DND-41 (cell line): ENCODE data around the gene CSNK2A1.
"Not testable (repeated sequence)": the region's sequence is repeated elsewhere in the genome, so short reads cannot be mapped to it uniquely, and the experiment has no call there.

Source experiments
- ATAC-seq: fragments of 200-7000 bp; cut with Tn5 transposase; 3 replicates; pipeline ENCODE4 v1.9.1; 2021; ENCODE audit warnings: low read depth; ENCODE audit not compliant: insufficient read depth
- DNase-seq: peaks from one replicate; pipeline ENCODE4 v3.0.0-alpha.2; 2020
- H2AFZ ChIP-seq: 2 replicates; pipeline ENCODE4 v1.6.0; 2012; ENCODE audit warnings: low read depth, low read length
- H3K27ac ChIP-seq: 2 replicates; pipeline ENCODE4 v1.5.1; 2012; ENCODE audit warnings: low read length, inconsistent platforms
- H3K27me3 ChIP-seq: fragments of 200-600 bp; sonication (generic); 2 replicates; pipeline ENCODE4 v1.6.0; 2012; ENCODE audit warnings: low read length, mild to moderate bottlenecking, inconsistent platforms; ENCODE audit not compliant: insufficient read depth, poor library complexity
- H3K36me3 ChIP-seq: 2 replicates; pipeline ENCODE4 v1.5.1; 2012; ENCODE audit warnings: low read length, inconsistent platforms; ENCODE audit not compliant: insufficient read depth
- H3K4me1 ChIP-seq: 2 replicates; pipeline ENCODE4 v1.5.1; 2012; ENCODE audit warnings: mild to moderate bottlenecking, low read length; ENCODE audit not compliant: insufficient read depth
- H3K4me2 ChIP-seq: 2 replicates; pipeline ENCODE4 v1.6.0; 2012; ENCODE audit warnings: mild to moderate bottlenecking, moderate library complexity, low read length, inconsistent platforms; ENCODE audit not compliant: insufficient read depth
- H3K4me3 ChIP-seq, 2 experiments: fragments of 200-600 bp in 1 of 2; shearing (Covaris generic) in 1 of 2; 2 replicates each; pipeline ENCODE4 v1.5.1; 2012 to 2016; ENCODE audit warnings: inconsistent platforms in 2 of 2, low read length in 2 of 2, mild to moderate bottlenecking in 2 of 2, low read depth in 1 of 2, moderate library complexity in 1 of 2
- H3K79me2 ChIP-seq: 2 replicates; pipeline ENCODE4 v1.6.0; 2012; ENCODE audit warnings: low read length, inconsistent platforms; ENCODE audit not compliant: insufficient read depth
- H3K9ac ChIP-seq: 2 replicates; pipeline ENCODE4 v1.6.0; 2012; ENCODE audit warnings: low read depth, mild to moderate bottlenecking, inconsistent platforms, low read length, moderate library complexity
- H3K9me3 ChIP-seq: 2 replicates; pipeline ENCODE4 v1.5.1; 2012; ENCODE audit warnings: low read length, moderate library complexity, mild to moderate bottlenecking, inconsistent platforms; ENCODE audit not compliant: insufficient read depth, severe bottlenecking
- H4K20me1 ChIP-seq: 2 replicates; pipeline ENCODE4 v1.6.0; 2012; ENCODE audit warnings: low read length; ENCODE audit not compliant: insufficient read depth
- EZH2 ChIP-seq: IDR thresholded peaks from 3 replicates; pipeline ENCODE4 v1.6.1; 2012; ENCODE audit warnings: borderline replicate concordance, low read depth, mild to moderate bottlenecking, moderate library complexity, low read length, inconsistent platforms; ENCODE audit not compliant: severe bottlenecking
- TF ChIP-seq, protein P1 (sequence below): IDR thresholded peaks from 2 replicates; pipeline ENCODE4 v1.5.1; 2012; ENCODE audit warnings: borderline replicate concordance, low read length, moderate library complexity, mild to moderate bottlenecking; ENCODE audit not compliant: poor library complexity, severe bottlenecking; ENCODE audit errors: extremely low read depth

CSNK2A1 gene

DNA sequence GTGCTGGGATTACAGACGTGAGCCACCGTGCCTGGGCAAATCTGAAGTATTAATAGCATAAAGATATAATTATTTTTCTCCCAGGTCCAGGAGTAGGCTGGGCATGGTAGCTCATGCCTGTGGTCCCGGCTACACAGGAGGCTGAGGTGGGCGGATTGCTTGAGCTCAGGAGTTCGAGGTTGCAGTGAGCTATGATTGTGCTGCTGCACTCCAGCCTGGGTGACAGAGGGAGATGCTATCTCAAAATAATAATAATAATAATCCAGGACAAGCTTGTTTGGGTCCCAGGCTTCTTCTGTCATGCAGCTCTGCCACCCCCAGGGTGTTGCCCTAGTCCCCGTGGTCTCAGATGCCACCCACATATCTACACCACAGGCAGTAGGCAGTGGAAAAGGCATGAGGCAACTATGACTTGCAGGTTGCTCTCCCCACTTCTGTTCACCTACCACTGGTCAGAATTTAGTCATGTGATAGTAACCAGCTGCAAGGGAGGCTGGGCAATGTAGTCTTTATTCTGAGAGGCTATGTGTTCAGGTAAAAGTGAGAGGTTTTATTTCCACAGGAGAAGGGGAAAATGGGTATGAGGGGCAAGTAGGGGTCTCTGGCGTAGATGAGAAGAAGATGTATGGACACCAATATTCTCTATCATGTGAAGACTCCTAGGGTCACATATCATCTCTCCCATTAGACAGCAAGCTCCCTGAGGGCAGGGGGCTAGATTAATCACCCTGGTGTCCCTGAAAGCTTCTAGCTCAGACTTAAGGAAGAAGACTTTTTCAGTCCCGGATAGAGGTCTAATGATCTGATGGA, 40.8 kb upstream of the CSNK2A1 start:
- no peaks in the 10 kb centered on the region for H3K79me2 ChIP-seq
- H3K4me3 ChIP-seq = no peak overlapping the region
- H4K20me1 ChIP-seq = no peaks in the 10 kb centered on the region
- TF ChIP-seq EZH2 = no peak
- TF ChIP-seq, protein P1, sequence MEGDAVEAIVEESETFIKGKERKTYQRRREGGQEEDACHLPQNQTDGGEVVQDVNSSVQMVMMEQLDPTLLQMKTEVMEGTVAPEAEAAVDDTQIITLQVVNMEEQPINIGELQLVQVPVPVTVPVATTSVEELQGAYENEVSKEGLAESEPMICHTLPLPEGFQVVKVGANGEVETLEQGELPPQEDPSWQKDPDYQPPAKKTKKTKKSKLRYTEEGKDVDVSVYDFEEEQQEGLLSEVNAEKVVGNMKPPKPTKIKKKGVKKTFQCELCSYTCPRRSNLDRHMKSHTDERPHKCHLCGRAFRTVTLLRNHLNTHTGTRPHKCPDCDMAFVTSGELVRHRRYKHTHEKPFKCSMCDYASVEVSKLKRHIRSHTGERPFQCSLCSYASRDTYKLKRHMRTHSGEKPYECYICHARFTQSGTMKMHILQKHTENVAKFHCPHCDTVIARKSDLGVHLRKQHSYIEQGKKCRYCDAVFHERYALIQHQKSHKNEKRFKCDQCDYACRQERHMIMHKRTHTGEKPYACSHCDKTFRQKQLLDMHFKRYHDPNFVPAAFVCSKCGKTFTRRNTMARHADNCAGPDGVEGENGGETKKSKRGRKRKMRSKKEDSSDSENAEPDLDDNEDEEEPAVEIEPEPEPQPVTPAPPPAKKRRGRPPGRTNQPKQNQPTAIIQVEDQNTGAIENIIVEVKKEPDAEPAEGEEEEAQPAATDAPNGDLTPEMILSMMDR = no peak
- H3K9ac ChIP-seq = no peak overlapping the region
- no peaks in the 10 kb centered on the region for H3K4me1 ChIP-seq
- no peak overlapping the region for H3K27ac ChIP-seq
- H3K4me2 ChIP-seq = no peak overlapping the region
- no peak overlapping the region for H2AFZ ChIP-seq
- H3K36me3 ChIP-seq = no peaks in the 10 kb centered on the region
- no peaks in the 10 kb centered on the region for H3K9me3 ChIP-seq
- no peak for DNase-seq
- peak; percentile 60; the same call in 2 of the 3 replicates for ATAC-seq
- peaks cover 6% of the 10 kb centered on the region for H3K27me3 ChIP-seq

DNA sequence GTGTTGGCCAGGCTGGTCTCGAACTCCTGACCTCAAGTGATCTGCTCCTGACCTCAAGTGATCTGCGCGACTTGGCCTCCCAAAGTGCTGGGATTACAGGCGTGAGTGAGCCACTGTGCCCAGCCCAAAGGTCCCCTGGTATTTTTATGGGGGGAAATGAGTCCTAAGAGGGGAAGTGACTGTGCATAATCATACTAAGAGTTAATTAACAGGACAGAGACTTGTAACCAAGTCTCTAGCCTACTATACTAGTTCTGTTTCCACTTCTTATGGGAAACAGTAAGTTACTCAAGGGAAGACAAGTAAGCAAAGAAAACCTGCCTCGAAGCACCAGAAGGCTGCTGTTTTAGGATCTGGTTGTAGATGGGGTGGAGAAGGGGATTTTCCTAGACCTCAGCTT, 38.6 kb upstream of the CSNK2A1 start:
- H3K27ac ChIP-seq = no peak overlapping the region
- H3K4me3 ChIP-seq = no peak overlapping the region
- H3K36me3 ChIP-seq = no peaks in the 10 kb centered on the region
- H3K9me3 ChIP-seq = no peaks in the 10 kb centered on the region
- ATAC-seq = no peak
- no peak overlapping the region for H3K4me2 ChIP-seq
- H3K9ac ChIP-seq = no peak overlapping the region
- no peaks in the 10 kb centered on the region for H4K20me1 ChIP-seq
- no peak overlapping the region for H2AFZ ChIP-seq
- H3K4me1 ChIP-seq = no peaks in the 10 kb centered on the region
- no peak for DNase-seq
- no peaks in the 10 kb centered on the region for H3K79me2 ChIP-seq
- TF ChIP-seq, protein P1 = no peak
- no peak for TF ChIP-seq EZH2
- peaks cover 6% of the 10 kb centered on the region for H3K27me3 ChIP-seq

DNA sequence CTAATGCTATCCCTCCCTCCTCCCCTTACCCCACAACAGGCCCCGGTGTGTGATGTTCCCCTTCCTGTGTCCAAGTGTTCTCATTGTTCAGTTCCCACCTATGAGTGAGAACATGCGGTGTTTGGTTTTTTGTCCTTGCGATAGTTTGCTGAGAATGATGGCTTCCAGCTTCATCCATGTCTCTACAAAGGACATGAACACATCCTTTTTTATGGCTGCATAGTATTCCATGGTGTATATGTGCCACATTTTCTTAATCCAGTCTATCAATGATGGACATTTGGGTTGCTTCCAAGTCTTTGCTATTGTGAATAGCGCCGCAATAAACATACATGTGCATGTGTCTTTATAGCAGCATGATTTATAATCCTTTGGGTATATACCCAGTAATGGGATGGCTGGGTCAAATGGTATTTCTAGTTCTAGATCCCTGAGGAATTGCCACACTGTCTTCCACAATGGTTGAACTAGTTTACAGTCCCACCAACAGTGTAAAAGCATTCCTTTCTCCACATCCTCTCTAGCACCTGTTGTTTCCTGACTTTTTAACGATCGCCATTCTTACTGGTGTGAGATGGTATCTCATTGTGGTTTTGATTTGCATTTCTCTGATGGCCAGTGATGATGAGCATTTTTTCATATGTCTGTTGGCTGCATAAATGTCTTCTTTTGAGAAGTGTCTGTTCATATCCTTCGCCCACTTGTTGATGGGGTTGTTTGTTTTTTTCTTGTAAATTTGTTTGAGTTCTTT, 35.5 kb upstream of the CSNK2A1 start:
- H3K4me3 ChIP-seq, H3K36me3 ChIP-seq, H3K27ac ChIP-seq, H3K9ac ChIP-seq, DNase-seq, ATAC-seq, H3K4me2 ChIP-seq, H3K9me3 ChIP-seq, H3K4me1 ChIP-seq, H3K79me2 ChIP-seq, H4K20me1 ChIP-seq, H3K27me3 ChIP-seq, H2AFZ ChIP-seq: not testable (repeated sequence)

DNA sequence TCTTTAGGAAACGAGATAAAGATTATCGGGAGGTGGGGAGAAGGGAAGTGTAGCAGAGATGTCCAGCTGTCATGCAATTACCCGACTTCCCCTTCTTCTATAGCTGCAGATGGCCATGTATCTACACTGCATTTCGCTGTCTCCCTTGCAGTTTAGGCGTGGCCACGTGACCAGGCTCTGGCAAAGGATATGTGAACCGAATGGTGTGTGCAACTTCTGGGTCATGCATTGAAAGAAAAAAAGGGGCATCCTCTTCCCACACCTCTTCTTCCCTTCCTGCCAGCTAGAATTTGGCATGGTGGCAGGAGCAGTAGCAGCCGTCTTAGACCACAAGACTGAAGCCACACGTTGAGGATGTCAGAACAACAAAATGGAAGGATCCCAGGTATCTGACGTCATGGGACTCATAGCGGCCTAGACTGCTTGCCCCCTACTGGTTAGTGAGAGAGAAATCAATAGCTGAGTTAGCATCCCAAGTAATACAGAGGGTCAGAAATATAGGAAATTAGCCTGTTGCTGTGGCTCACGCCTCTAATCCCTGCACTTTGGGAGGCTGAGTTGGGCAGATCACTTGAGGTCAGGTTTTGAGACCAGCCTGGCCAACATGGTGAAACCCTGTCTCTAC, 33.7 kb upstream of the CSNK2A1 start:
- no peak for DNase-seq
- no peak overlapping the region for H3K4me2 ChIP-seq

More for the DNA sequence above, 33.7 kb upstream of the CSNK2A1 start:
- TF ChIP-seq, protein P1 = peak; percentile 34
- TF ChIP-seq EZH2 = no peak
- Histone ChIP-seq H3K9me3 (no peaks in the 10 kb centered on the region), H3K79me2 (no peaks in the 10 kb centered on the region), H2AFZ (no peak overlapping the region), H3K4me1 (no peaks in the 10 kb centered on the region), H4K20me1 (no peaks in the 10 kb centered on the region), H3K9ac (no peak overlapping the region), H3K27ac (no peak overlapping the region), H3K36me3 (no peaks in the 10 kb centered on the region), H3K27me3 (peaks cover 21% of the 10 kb centered on the region), H3K4me3 (no peak overlapping the region)
- no peak for ATAC-seq
